Stimulated activated CD8-positive, alpha-beta memory T cell treated with anti-CD3 and anti-CD28 coated beads, Interleukin-2, amount 100 ng/mL, for 1 hour (primary cell): Measurements from ENCODE around the gene DHCR7.

Experiments
- DNase-seq, 2 donors: peaks; one replicate each; pipeline ENCODE4 v3.0.0-alpha.2; 2020; ENCODE audit warnings: low read depth in 2 of 2

Gene DHCR7

GRCh38 chr11:71458146-71459070 lies 10.2 kb upstream of the DHCR7 start:
- no peak for DNase-seq

- no peak for DNase-seq
These were observed 8.6 kb upstream of the DHCR7 start for GRCh38 chr11:71456831-71457230.

DNA sequence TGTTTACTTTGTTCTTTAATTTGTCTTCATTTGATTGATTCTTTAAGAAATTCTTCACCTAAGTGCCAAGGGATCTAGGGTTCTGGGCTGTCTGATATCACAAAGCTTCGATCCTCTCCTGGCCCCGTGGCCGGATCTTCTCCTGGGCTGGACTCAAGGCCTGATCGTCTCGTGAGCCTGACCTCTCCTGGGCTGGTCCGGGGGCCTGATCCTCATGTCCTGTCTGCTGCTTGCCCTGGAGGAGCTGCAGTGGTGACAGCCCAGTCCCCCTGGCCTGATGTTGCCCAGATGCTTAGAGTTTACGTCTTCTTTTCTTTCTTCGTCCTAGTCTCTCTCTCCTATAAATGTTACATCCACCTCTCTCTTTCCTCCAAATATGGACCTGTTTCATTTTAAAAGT lies 8.1 kb upstream of the DHCR7 start:
- DNase-seq: no peak

- DNase-seq: no peak
These were observed 6.4 kb upstream of the DHCR7 start for GRCh38 chr11:71454470-71455113.

- no peak for DNase-seq
These were observed 5.7 kb upstream of the DHCR7 start for GRCh38 chr11:71453918-71454304.

- DNase-seq: peak; percentile 92
These were observed 5.1 kb upstream of the DHCR7 start, which contains the start of gene NADSYN1 for GRCh38 chr11:71453037-71453917. TSS of gene NADSYN1 (plus strand) at chr11:71453203. CDS start at chr11:71453297, 94 bp downstream.

DNA sequence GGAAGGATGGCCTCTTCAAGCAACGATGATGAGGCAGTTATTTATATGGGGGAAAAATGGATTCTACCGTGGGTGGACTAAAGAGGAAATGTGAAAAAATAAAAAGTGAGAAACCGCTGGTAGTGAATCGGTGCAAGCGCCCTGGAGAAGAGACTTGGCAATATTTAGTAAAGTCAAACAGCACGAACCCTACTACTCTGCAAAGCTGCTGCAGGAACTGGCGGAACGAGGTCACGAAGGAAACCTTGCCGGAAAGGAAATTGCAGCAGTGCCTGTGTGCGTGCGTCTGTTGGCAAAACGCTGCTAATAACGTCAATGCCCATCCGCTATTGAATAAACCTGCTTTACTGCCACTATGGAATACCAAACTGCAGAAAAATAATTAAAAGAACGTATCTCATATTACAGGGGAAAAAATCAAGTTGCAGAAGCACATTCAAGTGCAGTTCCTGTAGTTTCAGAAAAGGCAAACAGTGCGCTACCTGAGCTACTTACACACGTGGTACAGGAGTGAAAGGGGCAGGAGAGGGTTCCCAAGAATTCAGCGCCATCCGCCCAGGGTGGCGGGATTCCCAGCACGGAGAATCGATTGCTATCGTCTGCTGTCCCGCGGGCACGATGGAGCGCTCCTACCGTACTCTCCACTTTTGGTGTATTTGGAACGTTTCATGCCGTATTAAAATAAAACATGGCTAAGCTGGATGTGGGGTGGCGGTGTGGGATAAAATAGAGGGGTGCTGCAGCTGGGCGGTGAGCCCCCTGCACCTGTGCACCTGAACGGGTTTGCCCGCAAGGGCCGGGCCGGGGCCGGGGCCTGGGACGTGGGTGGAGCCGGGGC lies 4.2 kb upstream of the DHCR7 start:
- DNase-seq: peak in 1 of 2 donors; percentile 22

GRCh38 chr11:71451596-71452198 lies 3.5 kb upstream of the DHCR7 start:
- no peak for DNase-seq

DNA sequence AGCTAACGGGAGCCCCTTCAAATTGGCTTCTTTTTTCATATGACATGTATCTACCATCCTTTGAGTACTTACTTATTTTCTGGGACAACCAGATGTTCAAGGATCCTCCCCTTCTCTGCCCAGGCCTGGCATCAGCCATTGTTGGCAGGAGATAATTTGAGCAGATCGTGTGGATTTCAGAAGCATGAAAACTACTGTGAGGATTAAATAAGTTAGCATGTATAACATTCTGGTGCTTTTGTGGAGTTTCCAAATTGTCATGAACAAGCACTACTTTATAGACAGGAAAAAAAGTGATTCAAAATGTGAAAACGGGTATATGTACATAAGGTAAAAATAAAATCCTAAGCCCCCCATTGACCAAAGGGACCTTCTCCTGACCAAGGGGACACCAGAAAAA lies 2.7 kb upstream of the DHCR7 start:
- DNase-seq: no peak

- DNase-seq: no peak
These were observed 2.3 kb upstream of the DHCR7 start for GRCh38 chr11:71450507-71450906.

DNA sequence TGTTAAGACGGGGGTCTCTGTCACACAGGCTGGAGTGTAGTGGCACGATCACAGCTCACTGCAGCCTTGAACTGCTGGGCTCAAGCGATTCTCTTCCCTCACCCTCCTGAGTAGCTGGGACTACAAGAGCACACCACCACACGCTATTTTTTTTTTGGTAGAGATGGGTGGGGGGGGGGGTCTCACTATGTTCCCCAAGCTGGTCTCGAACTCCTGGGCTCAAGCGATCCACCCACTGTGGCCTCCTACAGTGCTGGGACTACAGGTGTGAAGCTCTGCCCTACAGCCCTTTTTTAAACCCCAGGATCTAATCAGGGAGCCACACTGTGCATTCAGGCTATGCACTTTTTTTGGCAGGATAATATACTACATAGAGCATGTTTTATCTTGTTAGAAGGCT lies 1.4 kb upstream of the DHCR7 start:
- DNase-seq: no peak

- no peak for DNase-seq
These were observed 369 bp downstream of the DHCR7 start for GRCh38 chr11:71447791-71448256.

- no peak for DNase-seq
These were observed 1.1 kb downstream of the DHCR7 start for GRCh38 chr11:71446942-71447688.

DNA sequence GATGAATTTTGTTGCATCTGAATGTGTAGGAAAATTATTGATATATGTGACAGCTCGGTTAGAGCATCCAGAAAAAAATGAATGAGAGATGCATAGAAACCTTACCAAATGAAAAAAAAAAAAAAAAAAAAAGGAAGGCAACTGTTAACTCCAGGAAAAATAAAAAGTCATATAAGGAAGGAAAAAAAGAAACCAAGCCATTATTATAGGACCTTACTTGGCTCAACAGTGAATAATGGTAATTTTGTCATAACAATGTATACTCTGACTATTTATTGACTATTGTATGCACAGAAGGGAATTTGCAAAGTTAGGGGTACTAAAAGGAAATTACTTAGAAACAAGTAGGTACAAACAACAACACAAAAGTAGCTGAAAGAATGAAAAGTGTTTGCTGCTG lies 2.0 kb downstream of the DHCR7 start:
- DNase-seq: no peak

GRCh38 chr11:71444811-71445210 lies 3.4 kb downstream of the DHCR7 start:
- DNase-seq: no peak

GRCh38 chr11:71443736-71444445 lies 4.3 kb downstream of the DHCR7 start:
- DNase-seq: no peak

GRCh38 chr11:71442880-71443279 lies 5.3 kb downstream of the DHCR7 start:
- no peak for DNase-seq

DNA sequence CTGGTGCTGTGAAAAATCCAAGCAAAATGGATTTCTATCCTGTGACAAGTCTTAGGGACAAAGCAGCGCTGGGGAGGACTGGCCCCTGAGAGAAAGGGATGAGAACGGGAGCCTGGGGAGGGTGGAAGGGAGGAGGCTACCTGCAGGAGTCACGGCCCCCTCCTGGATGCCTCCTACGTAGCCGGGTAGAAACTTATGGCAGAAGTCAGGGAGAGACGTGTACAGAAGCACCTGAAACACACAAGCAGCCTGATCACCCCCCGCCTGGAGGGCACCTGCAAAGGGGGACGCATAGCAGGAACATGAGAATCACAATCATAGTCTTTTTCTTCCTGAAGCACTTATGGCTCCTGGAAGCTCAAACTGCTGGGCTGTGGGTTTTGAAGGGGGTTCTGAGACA lies 6.1 kb downstream of the DHCR7 start:
- no peak for DNase-seq

DNA sequence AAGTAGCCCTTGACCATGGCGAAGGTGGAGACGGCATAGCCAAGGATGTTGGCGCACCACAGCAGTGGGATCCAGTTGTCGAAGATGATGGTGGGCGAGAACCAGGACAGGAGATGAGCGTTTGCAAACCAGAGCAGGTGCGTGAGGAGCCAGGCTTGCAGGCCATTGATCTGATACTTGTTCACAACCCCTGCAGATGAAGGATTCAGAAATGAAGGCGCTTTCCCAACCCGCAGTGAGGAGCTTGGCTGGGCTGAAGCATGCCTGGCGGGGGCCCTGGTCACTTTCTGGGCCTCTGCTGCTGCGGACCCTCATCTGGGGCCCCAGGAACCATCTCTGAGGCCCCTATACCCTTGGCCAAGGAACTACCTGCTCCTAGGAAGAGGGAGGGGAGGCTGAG lies 6.9 kb downstream of the DHCR7 start:
- DNase-seq: no peak
